CD4-positive, CD25-positive, alpha-beta regulatory T cell (primary cell): ENCODE measurements around the gene CKS1B. TPM values are rescaled to one million over a fixed set of nuclear protein-coding genes. Genes with fewer than 3 reads are reported as not detected.

Source experiments
- ATAC-seq, 2 donors: fragments of 150-1000 bp; cut with Tn5 transposase; one replicate each; pipeline ENCODE4 v1.10.0; 2021; ENCODE audit warnings: low read depth in 2 of 2, moderate number of reproducible peaks in 2 of 2, moderate library complexity in 1 of 2
- DNase-seq, 3 donors: peaks; one replicate each; pipeline versions ENCODE4 v3.0.0 to v3.0.0-alpha.2; 2012 to 2022; ENCODE audit warnings: mixed read lengths in 1 of 3
- H3K27ac ChIP-seq: one replicate; pipeline ENCODE4 v1.7.0; 2013; ENCODE audit warnings: mild to moderate bottlenecking, low read length; ENCODE audit not compliant: insufficient read depth, poor library complexity, severe bottlenecking
- H3K27me3 ChIP-seq: one replicate; pipeline ENCODE4 v1.7.0; 2013; ENCODE audit warnings: low read length; ENCODE audit not compliant: control insufficient read depth, insufficient read depth
- H3K36me3 ChIP-seq: one replicate; pipeline ENCODE4 v1.7.0; 2013; ENCODE audit warnings: mild to moderate bottlenecking, low read length, moderate library complexity; ENCODE audit not compliant: control insufficient read depth, insufficient read depth
- H3K4me1 ChIP-seq: 2 replicates; pipeline ENCODE4 v1.7.0; 2013; ENCODE audit warnings: mild to moderate bottlenecking, low read length; ENCODE audit not compliant: insufficient read depth, control insufficient read depth, poor library complexity, severe bottlenecking
- H3K4me3 ChIP-seq: one replicate; pipeline ENCODE4 v1.7.0; 2013; ENCODE audit warnings: low read depth, mild to moderate bottlenecking, low read length, moderate library complexity
- H3K9me3 ChIP-seq, 2 experiments: 1 replicate in 1 of 2; 2 replicates in 1 of 2; pipeline ENCODE4 v1.7.0; 2013; ENCODE audit warnings: low read length in 2 of 2, mild to moderate bottlenecking in 1 of 2, moderate library complexity in 1 of 2; ENCODE audit not compliant: control insufficient read depth in 2 of 2
- H3K27ac Mint-ChIP-seq, 3 donors: one replicate each; pipeline ENCODE4 v1.8.0; 2020 to 2022; ENCODE audit warnings: mild to moderate bottlenecking in 3 of 3, mixed read lengths in 3 of 3, moderate library complexity in 2 of 3
- H3K27me3 Mint-ChIP-seq: one replicate; pipeline ENCODE4 v1.8.0; 2022; ENCODE audit warnings: mild to moderate bottlenecking, mixed read lengths
- H3K36me3 Mint-ChIP-seq: one replicate; pipeline ENCODE4 v1.8.0; 2020; ENCODE audit warnings: mixed read lengths
- H3K4me1 Mint-ChIP-seq, 4 donors: one replicate each; pipeline ENCODE4 v1.8.0; 2020 to 2022; ENCODE audit warnings: mixed read lengths in 4 of 4, mild to moderate bottlenecking in 1 of 4
- H3K4me3 Mint-ChIP-seq, 4 donors: one replicate each; pipeline ENCODE4 v1.8.0; 2020 to 2022; ENCODE audit warnings: mild to moderate bottlenecking in 4 of 4, mixed read lengths in 4 of 4, moderate library complexity in 3 of 4
- H3K9me3 Mint-ChIP-seq, 7 donors: one replicate each; pipeline ENCODE4 v1.8.0; 2020 to 2022; ENCODE audit warnings: mixed read lengths in 7 of 7, mild to moderate bottlenecking in 3 of 7, moderate library complexity in 2 of 7
- polyA plus RNA-seq, 4 donors: library from polyadenylated mRNA; unstranded; fragments of 300-500 nt; fragmentation: Illumina TruSeq; gene quantifications; one replicate each; pipeline ENCODE4 v1.2.3, GENCODE V29; 2021
- total RNA-seq: library from RNA; stranded (reverse); gene quantifications from one replicate; pipeline ENCODE4 v1.2.3, GENCODE V29; 2022

CKS1B gene
- total and polyA plus RNA-seq, 5 donors from 2014 or later, result 8.5 to 60.0 (median 55.5) TPM

DNA sequence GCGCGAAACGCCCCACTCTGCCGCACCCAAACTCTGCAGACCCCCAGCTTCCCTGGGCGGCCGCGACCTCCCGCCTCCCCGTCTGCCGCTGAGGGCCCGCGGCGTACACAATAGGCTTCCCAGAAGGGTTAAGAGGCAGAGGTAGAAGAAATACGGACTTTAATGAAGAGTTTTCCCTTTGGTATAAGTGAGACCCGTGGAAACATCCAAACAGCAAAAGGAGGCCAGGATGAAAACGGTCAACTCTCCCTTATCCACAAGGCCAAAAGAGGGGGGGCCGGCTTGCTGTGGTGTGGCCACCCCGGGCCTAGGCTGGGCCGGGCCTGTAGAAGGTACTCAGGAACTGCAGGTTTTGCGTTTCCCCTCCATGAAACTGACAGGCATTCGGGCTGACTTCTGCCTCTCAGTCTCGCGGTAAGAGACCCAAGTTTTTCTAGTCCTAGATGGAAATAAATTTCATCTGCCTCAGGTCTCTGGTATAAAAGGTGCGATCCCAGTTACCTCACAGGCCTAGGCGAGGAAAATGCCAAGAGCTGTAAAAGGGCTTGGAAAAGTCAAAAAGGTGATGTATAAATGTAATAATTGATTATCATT is 12.2 kb upstream of the CKS1B start:
- Histone ChIP-seq H3K27ac (peak overlapping the region; percentile 92), H3K9me3 (no peaks in the 10 kb centered on the region), H3K27me3 (no peaks in the 10 kb centered on the region), H3K4me1 (peaks cover 37% of the 10 kb centered on the region), H3K4me3 (peak overlapping the region; percentile 64), H3K36me3 (peaks cover 56% of the 10 kb centered on the region)
- peaks cover 6 to 49% (median 26%) of the 10 kb centered on the region in 4 donors for H3K4me1 Mint-ChIP-seq
- peaks cover 13% of the 10 kb centered on the region for H3K36me3 Mint-ChIP-seq
- no peaks in the 10 kb centered on the region for H3K27me3 Mint-ChIP-seq
- DNase-seq (peak in 1 of 3 donors; percentile 55), ATAC-seq (peak; percentile 2 to 3)
- H3K27ac Mint-ChIP-seq, result peak overlapping the region; percentile 88 to 95 (median 91)
- H3K9me3 Mint-ChIP-seq, result no peaks in the 10 kb centered on the region
- peak overlapping the region; percentile 85 to 96 (median 86) for H3K4me3 Mint-ChIP-seq

DNA sequence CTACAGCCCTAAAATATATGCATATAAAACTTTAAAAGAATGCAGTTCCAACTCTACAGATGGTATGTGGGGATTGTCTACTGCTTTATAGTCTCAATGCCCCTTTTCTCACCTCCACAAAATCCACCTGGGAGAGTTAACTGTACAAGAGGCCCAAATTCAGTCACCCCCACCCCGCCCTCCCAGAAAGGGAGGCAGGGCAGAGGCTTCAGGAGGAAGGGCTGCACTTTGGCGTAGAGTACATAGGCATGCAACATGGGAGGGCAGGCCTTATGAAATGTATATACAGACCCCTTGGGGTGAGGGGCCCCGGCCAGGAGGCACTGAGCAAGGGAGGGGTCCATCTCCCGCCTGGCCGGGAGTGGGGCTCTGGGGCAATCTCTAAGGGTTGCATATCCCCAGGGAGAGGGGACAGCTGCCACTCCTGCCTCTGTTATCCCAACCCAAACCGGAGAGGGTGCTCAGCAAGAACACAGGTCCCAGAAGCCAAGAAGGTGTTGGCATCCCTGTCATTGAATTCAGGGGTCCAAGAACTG is 11.6 kb upstream of the CKS1B start:
- no peak for ATAC-seq
- DNase-seq, result no peak
- Mint-ChIP-seq H3K27ac (peak overlapping the region; percentile 88 to 95 (median 91)), H3K27me3 (no peaks in the 10 kb centered on the region), H3K9me3 (no peaks in the 10 kb centered on the region), H3K4me1 (peaks cover 6 to 44% (median 25%) of the 10 kb centered on the region in 4 donors), H3K36me3 (peaks cover 13% of the 10 kb centered on the region), H3K4me3 (peak overlapping the region; percentile 85 to 96 (median 86))
- H3K4me3 ChIP-seq, result peak overlapping the region; percentile 64
- H3K36me3 ChIP-seq, result peaks cover 61% of the 10 kb centered on the region
- no peaks in the 10 kb centered on the region for H3K27me3 ChIP-seq
- H3K27ac ChIP-seq, result peak overlapping the region; percentile 92
- H3K9me3 ChIP-seq, result no peaks in the 10 kb centered on the region
- peaks cover 35% of the 10 kb centered on the region for H3K4me1 ChIP-seq

DNA sequence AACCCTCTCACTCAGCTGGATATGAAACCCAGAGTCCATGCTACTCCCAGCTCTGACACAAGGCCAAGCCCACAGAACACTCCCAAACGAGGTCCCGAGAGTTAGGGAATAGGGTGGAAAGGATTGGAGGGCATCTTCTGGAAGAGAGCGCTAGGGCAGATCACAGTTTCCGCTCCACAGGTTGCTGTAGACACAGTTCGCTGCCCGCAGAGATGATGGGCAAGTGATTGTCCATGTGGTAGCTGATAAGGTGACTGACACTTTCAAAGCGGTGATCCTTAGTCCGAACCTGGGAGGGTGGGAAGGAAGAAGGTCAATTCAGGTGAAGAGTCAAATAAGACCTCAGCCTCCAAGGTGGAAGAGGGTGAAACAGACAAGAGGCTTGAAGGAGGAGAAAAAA is 10.8 kb upstream of the CKS1B start:
- Histone ChIP-seq H3K36me3 (peaks cover 61% of the 10 kb centered on the region), H3K4me3 (no peak overlapping the region), H3K27me3 (no peaks in the 10 kb centered on the region), H3K9me3 (no peaks in the 10 kb centered on the region), H3K4me1 (peaks cover 32% of the 10 kb centered on the region), H3K27ac (no peak overlapping the region)
- DNase-seq (no peak), ATAC-seq (no peak)
- Mint-ChIP-seq H3K27ac (peak overlapping the region; percentile 38 to 91 (median 53)), H3K4me1 (peaks cover 6 to 42% (median 26%) of the 10 kb centered on the region in 4 donors), H3K4me3 (peak overlapping the region in 2 of 4 donors; percentile 42 to 84), H3K9me3 (no peaks in the 10 kb centered on the region), H3K27me3 (no peaks in the 10 kb centered on the region), H3K36me3 (peaks cover 13% of the 10 kb centered on the region)

DNA sequence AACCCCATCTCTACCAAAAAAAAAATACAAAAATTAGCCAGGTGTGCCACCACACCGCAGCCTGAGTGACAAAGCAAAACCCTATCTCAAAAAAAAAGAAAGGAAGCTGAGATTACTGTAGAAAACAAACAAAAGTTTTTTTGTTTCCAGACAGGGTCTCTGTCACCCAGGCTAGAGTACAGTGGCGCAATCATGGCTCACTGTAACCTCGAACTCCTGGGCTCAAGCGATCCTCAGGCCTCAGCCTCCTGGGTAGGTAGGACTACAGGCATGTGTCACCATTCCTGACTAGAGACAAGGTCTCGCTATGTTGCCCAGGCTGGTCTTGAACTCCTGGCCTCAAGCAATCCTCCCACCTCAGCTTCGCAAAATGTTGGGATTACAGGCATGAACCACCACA is 10.1 kb upstream of the CKS1B start:
- no peak for ATAC-seq
- Mint-ChIP-seq H3K9me3 (no peaks in the 10 kb centered on the region), H3K27me3 (no peaks in the 10 kb centered on the region), H3K4me3 (peak overlapping the region in 1 of 4 donors; percentile 42), H3K4me1 (peaks cover 6 to 47% (median 29%) of the 10 kb centered on the region in 4 donors), H3K27ac (peak overlapping the region in 1 of 3 donors; percentile 46), H3K36me3 (peaks cover 13% of the 10 kb centered on the region)
- Histone ChIP-seq H3K4me1 (peaks cover 30% of the 10 kb centered on the region), H3K36me3 (peaks cover 59% of the 10 kb centered on the region), H3K4me3 (no peak overlapping the region), H3K9me3 (no peaks in the 10 kb centered on the region), H3K27me3 (no peaks in the 10 kb centered on the region), H3K27ac (no peak overlapping the region)
- DNase-seq, result no peak

DNA sequence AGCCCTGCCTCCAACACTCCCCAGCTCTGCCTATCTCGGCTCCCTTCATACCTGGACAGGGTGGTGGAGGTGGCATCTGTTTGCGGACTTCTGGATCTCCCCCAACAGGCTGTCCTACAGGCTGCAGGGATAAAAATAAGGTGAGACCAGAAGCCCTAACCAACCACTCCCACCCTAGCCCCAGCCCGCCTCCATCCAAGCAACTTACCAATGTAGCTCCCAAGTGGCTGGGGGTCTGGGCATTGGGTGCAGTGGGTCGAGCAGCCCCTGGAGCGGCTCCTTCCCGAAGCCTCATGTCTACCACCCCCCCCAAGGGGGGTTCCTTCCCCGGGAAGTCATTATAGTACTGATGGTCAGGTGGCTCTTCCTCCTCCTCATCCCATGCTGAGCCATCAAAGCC is 8.4 kb upstream of the CKS1B start:
- ATAC-seq (no peak), DNase-seq (no peak)
- Histone ChIP-seq H3K27me3 (no peaks in the 10 kb centered on the region), H3K4me3 (no peak overlapping the region), H3K27ac (no peak overlapping the region), H3K36me3 (peaks cover 55% of the 10 kb centered on the region), H3K9me3 (no peaks in the 10 kb centered on the region), H3K4me1 (peaks cover 22% of the 10 kb centered on the region)
- peaks cover 11% of the 10 kb centered on the region for H3K36me3 Mint-ChIP-seq
- peaks cover 0 to 41% (median 26%) of the 10 kb centered on the region in 4 donors for H3K4me1 Mint-ChIP-seq
- H3K27ac Mint-ChIP-seq, result peak overlapping the region in 1 of 3 donors; percentile 20
- no peaks in the 10 kb centered on the region for H3K9me3 Mint-ChIP-seq
- H3K4me3 Mint-ChIP-seq, result peak overlapping the region in 1 of 4 donors; percentile 71
- no peaks in the 10 kb centered on the region for H3K27me3 Mint-ChIP-seq

DNA sequence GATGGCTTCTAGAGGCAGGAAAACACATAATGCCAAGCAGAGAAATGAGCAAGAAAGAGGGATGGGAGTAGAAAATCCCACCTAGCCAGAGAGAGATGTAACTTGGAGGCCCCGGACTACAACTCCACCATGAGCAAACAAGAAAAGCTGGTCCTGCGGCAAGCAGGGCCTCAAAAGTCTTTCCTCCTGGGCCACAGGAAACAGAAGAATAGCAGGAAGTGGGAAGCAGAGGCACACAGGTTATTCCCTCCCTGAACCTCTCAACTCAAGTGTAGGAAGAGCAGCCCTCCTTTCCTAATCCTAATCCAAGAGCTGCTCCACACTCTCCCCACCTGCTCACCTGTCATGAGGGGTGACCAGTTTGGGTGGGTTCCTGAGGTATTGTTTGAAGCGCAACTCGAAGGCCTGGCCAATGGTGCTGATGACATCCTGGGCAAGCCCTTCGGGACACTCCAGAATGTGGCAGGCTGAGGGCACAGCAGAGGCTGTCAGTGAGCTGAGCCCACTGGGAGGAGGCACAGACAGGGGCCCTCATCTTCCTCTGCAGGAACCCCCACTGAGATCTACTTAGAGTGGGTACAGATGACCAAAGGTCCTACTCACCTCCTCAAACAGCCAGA is 7.0 kb upstream of the CKS1B start:
- Mint-ChIP-seq H3K9me3 (no peaks in the 10 kb centered on the region), H3K36me3 (peaks cover 13% of the 10 kb centered on the region), H3K27me3 (no peaks in the 10 kb centered on the region), H3K27ac (peak overlapping the region; percentile 38 to 76 (median 55)), H3K4me1 (peaks cover 0 to 47% (median 33%) of the 10 kb centered on the region in 4 donors), H3K4me3 (peak overlapping the region in 1 of 4 donors; percentile 71)
- no peaks in the 10 kb centered on the region for H3K27me3 ChIP-seq
- no peak overlapping the region for H3K27ac ChIP-seq
- ATAC-seq, result no peak
- DNase-seq, result no peak
- peaks cover 55% of the 10 kb centered on the region for H3K36me3 ChIP-seq
- peaks cover 28% of the 10 kb centered on the region for H3K4me1 ChIP-seq
- no peak overlapping the region for H3K4me3 ChIP-seq
- H3K9me3 ChIP-seq, result no peaks in the 10 kb centered on the region

DNA sequence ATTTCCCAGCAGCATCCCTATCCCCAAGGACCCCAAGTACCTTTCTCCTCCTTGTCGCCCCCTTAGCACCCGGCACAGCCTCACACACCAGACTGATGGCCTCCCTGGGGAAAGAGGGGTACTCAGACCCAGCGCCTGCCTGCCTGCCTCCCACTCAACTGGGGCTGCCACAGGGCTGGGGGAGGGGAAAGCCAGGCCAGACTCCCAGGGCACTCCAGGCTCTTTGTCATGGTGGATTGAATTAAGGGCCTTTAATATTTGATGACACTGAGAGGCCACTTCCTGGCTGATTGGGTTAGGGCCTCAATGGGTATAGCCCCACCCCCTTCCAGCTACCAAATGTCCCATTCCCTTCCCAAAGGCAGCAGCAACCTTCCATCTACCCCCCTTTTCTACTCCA is 5.8 kb upstream of the CKS1B start:
- H3K27ac ChIP-seq, result no peak overlapping the region
- H3K27me3 Mint-ChIP-seq, result no peaks in the 10 kb centered on the region
- H3K4me3 Mint-ChIP-seq, result peak overlapping the region in 1 of 4 donors; percentile 71
- H3K9me3 Mint-ChIP-seq, result no peaks in the 10 kb centered on the region
- peaks cover 0 to 41% (median 30%) of the 10 kb centered on the region in 4 donors for H3K4me1 Mint-ChIP-seq
- H3K27me3 ChIP-seq, result no peaks in the 10 kb centered on the region
- H3K9me3 ChIP-seq, result no peaks in the 10 kb centered on the region
- H3K36me3 ChIP-seq, result peaks cover 47% of the 10 kb centered on the region
- DNase-seq, result no peak
- peak overlapping the region in 1 of 3 donors; percentile 80 for H3K27ac Mint-ChIP-seq
- peaks cover 34% of the 10 kb centered on the region for H3K4me1 ChIP-seq
- H3K4me3 ChIP-seq, result no peak overlapping the region
- H3K36me3 Mint-ChIP-seq, result peaks cover 12% of the 10 kb centered on the region
- no peak for ATAC-seq
